Inflammatory macrophage treated with lipopolysaccharide for 4 hours (primary cell): ENCODE measurements around the gene PLEKHG4B.
A peak's percentile ranks its signal among the peaks of the same experiment; 100 is the strongest.
"Not testable (repeated sequence)": the region's sequence is repeated elsewhere in the genome, so short reads cannot be mapped to it uniquely, and the experiment has no call there.

Experiments
- DNase-seq: peaks from one replicate; pipeline ENCODE4 v3.0.0-alpha.2; 2020

Gene PLEKHG4B

DNA sequence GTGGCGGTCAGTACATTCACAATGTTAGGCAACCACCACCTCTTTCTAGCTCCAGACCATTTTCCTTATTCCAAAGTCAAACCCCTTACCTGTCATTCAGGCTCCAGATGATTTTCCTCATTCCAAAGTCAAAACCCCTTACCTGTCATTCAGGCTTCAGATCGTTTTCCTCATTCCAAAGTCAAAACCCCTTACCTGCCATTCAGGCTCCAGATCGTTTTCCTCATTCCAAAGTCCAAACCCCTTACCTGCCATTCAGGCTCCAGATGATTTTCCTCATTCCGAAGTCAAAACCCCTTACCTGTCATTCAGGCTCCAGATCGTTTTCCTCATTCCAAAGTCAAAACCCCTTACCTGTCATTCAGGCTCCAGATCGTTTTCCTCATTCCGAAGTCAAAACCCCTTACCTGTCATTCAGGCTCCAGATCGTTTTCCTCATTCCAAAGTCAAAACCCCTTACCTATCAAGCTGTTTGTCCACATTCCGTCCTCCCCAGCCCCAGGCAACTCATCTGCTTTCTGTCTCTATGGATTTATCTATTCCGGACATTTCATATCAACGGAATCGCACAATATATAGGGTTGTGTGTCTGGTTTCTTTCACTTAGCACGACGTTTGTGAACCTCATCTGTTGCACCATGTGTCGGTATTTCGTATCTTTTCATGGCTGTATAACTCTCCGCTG lies 5.2 kb downstream of the PLEKHG4B start:
- no peak for DNase-seq

DNA sequence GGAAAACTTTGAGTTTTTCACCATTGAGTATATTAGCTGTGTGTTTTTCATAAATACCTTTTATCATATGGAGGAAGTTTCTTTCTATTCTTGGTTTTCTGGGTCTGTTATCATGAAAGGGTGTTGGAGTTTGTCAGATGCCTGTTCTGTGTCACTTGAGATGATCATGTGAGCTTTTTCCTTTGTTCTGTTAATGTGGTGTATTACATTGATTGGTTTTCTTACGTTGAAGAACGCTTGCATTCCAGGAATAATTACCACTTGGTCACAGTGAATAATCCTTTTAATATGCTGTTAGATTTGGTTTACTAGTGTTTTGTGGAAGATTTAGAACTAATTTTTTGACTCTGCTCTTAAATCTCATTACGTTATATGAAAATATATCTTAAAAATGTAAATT lies 7.8 kb downstream of the PLEKHG4B start:
- no peak for DNase-seq

DNA sequence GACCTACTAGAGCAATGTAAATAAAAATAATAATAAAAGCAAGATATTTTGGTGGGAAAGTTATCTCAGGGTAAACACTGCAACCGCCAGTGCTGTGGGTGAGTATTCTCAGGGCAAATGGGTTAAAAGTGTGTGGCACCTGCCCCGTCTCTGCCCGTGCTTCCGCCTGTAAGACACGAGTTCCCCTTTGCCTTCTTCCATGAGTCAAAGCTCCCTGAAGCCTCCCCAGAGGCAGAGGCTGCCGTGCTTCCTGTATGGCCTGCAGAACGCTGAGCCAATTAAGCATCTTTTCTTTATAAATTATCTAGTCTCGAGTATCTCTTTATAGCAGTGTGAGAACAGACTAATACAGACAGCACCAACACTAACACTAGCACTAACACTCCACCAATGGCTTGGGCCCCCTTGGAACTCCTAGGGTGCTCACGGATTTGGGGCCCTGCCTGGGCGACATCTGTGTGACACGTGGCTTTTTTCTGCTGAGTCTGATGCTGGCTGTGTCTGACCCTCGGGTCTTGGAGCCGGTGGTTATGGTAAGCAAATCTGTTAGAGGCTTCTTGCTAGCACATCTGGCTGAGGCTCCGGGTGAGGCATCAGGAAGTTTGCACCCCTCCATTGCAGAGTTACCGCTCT lies 10.6 kb downstream of the PLEKHG4B start:
- no peak for DNase-seq

DNA sequence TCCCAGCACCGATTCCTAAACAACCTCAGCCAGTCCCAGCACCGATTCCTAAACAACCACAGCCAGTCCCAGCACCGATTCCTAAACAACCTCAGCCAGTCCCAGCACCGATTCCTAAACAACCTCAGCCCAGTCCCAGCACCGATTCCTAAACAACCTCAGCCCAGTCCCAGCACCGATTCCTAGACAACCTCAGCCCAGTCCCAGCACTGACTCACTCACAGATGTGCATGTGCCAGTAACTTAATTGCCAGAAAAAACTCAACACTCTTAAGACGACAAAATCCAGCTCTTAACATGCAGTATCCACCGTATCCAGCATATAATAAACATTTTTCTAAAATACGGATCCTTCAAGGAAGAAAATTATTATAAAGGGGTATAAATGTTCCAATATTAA lies 12.1 kb downstream of the PLEKHG4B start:
- DNase-seq, result not testable (repeated sequence)

DNA sequence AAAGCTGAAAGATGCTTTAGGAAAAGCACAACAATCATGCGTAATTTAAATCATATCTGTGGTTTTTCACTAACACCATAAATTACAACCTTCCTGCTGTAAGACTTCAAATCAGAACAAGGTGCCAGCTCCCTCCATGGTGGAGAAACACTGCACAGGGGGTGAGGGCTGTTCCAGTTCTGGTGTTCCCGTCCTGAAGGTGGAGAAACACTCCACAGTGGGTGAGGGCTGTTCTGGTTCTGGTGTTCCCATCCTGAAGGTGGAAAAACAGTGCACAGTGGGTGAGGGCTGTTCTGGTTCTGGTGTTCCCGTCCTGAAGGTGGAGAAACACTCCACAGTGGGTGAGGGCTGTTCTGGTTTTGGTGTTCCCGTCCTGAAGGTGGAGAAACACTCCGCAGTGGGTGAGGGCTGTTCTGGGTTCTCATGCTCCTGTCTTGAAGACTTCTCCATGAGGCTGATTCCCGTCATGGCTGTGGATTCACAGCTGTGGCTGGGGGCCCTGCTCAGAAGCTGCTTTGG lies 12.9 kb downstream of the PLEKHG4B start:
- no peak for DNase-seq

DNA sequence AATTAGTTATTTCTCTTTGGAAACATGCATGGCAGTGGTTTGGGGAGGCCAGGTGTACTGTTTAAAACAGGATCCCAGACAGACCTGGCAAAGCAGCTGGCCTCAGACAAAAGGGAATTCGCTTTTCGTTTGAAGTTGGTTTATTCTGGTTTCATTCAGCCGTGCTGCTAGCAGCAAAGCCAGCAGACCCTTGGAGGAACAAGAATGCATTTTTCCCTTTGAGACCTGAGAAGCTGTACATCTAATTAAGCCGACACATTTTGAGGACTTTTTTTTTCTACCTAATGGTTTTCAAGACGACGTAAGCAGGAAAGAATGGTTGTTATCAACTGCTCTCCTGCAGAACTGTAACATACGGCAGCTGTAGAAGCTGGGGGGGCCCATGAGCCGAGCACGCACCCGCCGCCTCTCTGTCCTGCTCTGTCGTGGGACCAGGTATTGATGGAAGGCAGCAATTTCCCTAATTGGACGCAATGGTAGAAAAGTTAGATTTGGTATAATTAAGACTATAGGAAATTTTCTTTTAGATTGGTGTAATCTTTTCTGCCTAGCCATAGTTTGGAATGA lies 13.6 kb downstream of the PLEKHG4B start:
- no peak for DNase-seq

DNA sequence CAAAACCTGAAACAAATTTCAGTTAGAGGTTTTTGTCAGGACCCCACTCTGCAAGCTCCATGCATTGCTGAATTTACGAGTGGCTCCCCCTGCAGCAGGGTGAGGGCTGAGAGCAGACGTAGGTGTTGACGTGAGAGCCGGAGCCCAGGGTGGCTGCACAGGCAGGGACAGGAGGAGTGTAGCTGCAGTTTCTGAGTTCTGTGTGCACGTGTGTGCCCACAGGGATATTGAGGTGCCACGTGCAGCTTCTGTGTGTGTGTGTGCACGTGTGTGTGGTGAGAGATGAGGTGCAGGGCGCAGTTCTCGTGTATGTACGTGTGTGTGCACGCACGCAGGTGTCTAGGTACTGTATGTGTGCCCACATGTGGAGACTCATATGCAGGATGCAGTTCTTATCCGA lies 14.6 kb downstream of the PLEKHG4B start:
- DNase-seq, result no peak

DNA sequence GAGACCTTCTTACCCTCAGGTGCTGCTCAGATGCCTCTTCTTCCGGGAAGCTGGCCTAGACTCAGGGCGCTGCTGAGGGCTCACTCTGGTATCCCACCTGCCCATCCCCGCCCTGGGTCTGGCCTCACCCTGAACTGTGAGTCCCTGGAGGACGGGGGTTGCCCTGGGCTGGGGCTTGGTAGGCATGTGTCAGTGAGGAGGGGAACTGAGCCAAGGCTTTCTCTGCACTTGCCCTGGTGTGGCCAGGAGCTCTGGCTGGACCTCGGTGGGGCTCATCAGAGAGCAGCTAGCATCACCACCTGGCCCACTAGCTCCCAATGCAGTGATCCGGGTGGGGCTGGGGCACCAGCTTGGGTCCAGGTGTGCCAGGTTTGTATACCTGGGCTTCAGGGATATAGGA lies 15.6 kb downstream of the PLEKHG4B start:
- no peak for DNase-seq

DNA sequence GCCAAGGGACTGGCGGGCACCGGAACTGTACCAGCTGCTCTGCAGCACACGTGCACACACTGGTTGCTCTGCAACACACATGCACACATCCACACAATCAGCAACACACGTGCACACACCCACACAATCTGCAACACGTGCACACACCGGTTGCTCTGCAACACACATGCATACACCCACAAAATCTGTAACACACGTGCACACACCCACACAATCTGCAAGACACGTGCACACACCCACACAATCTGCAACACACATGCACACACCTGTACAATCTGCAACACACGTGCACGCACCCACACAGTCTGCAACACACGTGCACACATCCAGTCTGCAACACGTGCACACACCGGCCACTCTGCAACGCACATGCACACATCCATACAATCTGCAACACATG lies 17.9 kb downstream of the PLEKHG4B start:
- DNase-seq, result no peak

DNA sequence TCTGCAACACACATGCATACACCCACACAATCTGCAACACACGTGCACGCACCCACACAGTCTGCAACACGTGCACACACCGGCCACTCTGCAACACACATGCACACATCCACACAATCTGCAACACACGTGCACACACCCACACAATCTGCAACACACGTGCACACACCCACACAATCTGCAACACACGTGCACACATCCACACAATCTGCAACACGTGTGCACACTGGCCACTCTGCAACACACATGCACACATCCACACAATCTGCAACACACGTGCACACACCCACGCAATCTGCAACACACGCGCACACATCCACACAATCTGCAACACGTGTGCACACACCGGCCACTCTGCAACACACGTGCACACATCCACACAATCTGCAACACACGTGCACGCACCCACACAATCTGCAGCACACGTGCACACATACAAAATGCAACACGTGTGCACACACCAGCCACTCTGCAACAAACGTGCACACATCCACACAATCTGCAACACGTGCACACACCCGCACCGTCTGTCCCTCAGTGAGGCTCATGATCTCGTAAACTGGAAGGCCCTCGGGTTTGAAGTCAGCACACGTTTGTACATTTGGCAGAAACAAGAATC lies 18.4 kb downstream of the PLEKHG4B start:
- DNase-seq, result no peak

DNA sequence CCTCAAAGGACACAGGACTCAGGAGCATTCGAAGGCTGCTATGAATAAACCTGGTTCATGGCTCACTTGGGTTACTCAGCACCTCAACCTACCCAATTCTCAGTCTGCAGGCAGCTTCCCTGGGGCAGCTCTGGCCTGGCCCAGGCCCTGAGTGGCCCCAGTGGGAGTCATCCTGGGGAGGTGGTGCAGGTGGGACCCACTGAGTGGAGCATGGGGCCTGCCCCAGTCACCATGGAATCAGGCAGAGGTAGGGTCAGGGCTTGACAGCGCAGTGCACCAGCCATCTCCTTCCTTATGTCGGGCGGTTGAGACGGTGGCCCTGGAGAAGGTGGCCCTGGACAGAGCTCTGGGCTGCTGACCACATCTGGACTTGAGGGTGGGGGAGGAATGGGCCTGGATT lies 19.2 kb downstream of the PLEKHG4B start:
- DNase-seq, result no peak

DNA sequence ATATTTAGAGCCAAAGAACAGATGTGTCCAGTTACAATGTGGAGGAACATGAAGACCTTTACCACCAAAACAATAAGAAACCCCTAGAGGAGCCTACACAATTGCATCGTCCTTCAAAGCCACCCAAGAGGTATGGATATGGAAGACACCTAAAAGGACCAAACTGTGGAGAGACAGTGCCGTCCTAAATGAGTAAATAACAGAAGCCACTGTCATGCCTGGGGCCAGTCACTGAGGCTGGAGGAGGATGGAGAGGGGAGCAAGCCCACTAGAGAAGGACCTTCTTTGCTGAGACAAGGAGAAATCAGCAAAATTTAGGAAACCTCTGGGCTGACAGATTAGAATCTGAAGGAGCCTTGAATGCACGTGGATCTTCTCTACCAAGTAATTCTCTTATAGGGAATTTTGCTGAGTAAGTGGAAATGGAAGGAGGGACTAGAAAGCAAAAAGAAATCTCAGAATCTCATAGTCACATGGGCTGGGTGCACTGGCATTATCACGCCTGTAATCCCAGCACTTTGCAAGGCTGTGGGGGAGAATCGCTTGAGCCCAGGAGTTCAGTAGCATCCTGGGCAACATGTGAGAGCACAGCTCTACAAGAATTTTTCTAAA lies 27.6 kb downstream of the PLEKHG4B start:
- no peak for DNase-seq

DNA sequence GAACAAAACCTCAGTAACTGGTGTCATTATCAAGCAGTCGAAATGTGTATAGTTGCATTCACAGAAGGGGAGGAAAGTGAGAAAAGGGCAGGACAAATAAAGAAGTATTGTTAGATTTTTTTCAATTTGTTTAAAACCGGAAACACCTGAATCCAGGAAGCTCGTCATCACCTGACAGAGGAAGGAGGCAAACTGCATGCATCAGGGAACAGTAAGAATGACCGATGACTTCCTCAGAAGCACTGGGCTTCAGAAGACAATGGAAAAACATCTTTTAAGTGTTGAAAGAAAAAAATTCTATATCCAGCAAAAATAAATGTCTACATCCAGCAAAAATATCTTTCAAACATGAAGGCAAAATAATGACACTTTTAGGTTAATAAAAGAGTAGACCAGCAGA lies 29.5 kb downstream of the PLEKHG4B start:
- DNase-seq, result no peak

DNA sequence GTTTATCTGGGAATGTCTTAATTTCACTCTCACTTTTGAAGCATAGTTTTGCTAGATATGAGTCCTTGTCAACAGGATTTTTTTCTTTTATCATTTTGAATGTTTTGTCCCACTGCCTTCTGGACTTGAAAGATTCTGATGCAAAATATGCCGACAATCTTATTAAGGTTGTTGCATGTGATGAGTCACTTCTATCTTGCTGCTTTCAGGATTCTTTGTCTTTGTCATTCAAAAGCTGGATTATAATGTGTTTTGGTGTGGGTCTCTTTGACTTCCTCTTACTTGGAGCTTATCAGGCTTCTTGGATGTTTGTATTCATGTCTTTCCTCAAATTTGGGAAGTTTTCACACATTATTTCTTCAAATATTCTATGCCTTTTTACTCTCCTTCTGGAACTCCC lies 33.8 kb downstream of the PLEKHG4B start:
- DNase-seq, result no peak

DNA sequence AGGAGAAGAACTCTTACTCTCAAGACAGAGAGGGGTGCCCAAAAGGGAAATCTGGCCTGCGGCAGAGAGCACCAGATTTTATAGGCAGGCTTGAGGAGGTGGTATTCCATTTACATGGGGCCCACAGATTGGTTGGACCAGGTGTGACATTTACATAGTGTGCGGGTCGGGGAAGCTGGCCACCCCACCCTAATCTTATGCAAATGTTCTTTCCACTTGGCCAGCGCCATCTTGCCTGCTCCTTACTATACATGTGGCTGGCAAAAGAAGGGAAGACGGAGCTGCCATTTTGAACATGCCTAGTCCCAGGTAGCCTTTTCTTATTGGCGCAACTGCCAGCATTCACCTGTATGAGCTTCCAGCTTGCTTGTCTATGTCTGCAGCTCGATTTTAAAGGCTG lies 34.8 kb downstream of the PLEKHG4B start:
- DNase-seq, result no peak

DNA sequence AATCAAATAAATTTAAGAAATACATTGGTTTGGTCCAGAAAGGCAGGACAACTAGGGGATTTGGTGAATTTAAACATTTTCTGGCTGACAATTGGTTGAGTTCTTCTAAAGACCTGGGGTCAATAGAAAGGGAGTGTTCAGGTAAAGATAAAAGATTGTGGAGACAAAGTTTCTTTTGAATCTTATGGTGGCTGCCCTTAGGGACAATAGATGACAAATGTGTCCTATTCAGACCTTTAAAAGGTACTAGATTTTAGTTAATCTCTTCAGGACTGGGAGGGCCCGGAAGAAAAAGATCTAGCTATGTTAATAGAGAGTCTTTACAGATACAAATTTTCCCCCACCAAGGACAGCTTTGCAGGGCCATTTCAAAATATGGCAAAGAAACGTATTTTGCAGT lies 35.9 kb downstream of the PLEKHG4B start:
- DNase-seq, result no peak

DNA sequence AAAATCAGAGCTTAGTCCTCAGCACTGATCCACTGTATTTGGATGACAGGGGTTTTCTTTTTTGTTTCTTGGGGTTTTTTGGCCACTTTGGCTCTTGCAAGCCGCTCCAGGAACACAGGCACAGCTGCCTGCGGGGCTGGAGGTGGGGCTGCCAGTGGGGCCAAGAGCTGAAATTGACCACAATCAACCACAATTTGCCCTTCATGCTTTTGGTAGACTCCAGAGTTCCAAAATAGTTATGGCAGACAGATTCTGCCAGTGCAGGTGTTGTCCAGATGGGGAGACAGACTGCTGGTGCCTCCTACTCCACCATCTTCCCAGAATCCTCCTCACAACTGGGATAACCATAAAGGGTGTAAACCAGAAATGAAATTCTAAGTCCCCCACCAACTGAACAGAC lies 36.5 kb downstream of the PLEKHG4B start:
- DNase-seq, result no peak

DNA sequence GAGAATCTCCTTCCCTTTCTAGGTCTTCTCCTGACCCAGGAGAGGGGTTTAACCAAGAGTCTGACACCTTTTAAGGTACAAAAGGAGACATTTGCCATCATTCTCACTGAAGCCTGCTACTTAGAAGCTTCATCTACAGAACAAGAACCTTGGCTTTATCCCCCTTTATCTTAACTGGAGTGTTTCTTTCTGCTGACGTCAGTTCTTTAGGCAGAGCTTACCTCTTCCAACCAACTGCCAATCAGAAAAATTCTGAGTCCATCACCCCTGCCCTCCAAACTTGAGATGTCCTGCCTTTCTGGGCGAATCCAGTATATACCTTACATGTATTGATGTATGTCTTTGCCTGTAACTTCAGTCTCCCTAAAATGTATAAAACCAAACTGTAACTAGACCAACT lies 37.2 kb downstream of the PLEKHG4B start:
- DNase-seq, result no peak

DNA sequence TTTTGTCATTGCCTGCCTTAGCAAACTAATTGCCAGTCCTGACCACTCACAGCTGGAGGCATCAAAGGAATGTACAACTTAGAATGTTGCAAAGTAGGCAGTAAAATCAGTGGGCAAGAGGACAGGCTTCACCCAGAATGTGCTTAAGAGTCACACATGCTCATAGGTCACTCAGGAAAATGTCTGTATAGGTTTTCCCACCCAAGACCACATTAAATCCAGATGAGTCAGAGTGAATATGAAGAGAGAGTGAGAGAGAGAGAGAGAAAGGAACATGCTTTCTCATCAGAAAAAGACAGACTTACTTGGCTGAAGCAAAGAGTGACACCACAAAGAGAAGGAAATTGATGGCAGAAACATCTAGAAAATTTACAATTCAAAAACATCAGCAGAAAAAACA lies 37.9 kb downstream of the PLEKHG4B start:
- DNase-seq, result peak; percentile 10

DNA sequence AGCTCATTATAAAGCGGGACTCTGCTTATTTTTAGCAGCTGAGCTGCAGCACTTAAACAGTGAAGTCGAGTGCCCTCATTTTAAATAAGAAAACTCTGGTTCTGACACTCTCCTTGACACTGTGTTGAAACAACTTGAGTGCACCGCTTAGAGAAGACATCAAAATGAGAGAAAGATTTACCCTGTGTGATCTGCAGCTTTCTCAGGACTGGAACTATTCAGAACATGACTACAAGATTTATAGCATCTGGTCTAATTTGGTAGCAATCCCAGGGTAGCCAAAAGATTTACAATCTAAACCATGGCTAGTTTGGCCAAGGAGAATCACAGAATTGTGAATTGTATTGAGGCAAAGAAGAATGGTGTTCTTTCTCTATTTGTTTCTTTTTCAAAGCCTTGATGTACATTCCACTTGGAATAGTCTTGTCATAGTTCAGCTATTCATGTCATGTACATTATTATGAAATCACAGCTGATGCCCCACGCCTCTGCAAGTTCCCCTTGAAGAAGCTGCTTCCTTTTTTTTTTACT lies 38.7 kb downstream of the PLEKHG4B start:
- DNase-seq, result peak; percentile 88

DNA sequence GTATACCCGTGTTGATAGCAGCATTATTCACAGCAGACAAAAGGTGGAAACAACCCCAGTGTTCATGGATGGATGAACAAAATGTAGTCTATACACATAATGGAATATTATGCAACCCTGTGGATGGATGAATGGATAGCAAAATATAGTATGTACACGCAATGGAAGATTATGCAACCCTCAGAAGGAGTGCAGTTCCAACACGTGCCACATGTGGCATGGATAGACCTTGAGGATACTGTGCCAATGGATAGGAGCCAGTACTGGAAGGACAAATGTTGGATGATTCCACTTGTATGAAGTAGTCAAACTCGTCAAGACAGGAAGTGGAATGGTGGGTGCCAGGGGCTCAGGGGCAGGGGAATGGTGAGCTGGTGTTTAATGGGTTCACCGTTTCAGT lies 44.9 kb downstream of the PLEKHG4B start:
- DNase-seq, result no peak

DNA sequence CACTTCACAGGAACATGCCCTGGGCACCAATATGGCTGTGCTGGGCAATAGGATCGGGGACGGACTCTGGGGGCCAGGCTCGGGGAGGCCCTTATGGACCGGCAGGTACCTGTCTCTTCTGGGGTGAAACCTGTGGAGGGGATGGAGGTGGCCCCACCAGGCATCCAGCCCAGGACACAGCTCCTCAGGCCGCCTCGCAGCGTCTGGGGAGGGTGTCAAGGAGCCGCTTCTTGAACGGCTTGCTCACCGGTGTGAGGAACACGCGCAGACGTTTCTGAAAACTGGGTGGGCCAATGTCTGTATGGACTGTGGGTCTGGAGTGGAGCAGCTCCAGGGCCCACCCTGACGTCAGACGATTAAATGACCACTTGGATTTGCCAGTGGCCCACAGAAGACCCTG lies 45.8 kb downstream of the PLEKHG4B start:
- DNase-seq, result no peak

DNA sequence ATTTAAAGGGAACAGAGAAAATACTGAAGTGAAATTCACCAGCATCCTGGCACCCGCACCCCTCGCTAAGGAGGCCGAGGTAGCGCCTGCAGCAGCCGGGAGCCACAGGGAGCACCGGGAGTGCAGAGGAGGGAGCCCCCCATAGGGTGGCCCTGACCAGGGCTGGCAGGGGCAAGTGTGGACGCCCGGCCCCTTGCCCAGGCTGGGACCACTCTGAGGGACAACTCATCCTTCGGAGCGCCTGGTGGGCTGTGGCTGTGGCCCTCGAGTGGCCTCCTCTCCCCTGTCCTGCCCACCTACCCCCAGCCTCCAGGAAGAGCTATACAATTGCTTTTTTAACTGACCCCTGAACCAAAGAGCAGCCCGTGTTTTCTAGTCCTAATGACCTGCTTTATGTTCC lies 47.0 kb downstream of the PLEKHG4B start:
- no peak for DNase-seq
